CD4-positive, alpha-beta T cell treated with Interleukin-15 for 4 hours (primary cell): ENCODE data around the gene MLLT6.

ENCODE experiments used
- DNase-seq: peaks from one replicate; pipeline ENCODE4 v3.0.0-alpha.2; 2020; ENCODE audit warnings: low spot score

Gene MLLT6

GRCh38 chr17:38674749-38675615, 30.1 kb upstream of the MLLT6 start, which contains the start of gene EPOP:
EPOP (minus strand) TSS chr17:38674957; CDS start chr17:38674495, 462 bp downstream.
- peak; percentile 85 for DNase-seq

- peak; percentile 86 for DNase-seq
These were observed 28.2 kb upstream of the MLLT6 start for GRCh38 chr17:38676706-38677504.

- DNase-seq = no peak
These were observed 27.3 kb upstream of the MLLT6 start for GRCh38 chr17:38677819-38678218.

GRCh38 chr17:38681096-38681495, 24.0 kb upstream of the MLLT6 start:
- no peak for DNase-seq

GRCh38 chr17:38685491-38685890, 19.6 kb upstream of the MLLT6 start:
- no peak for DNase-seq

GRCh38 chr17:38687286-38687685, 17.8 kb upstream of the MLLT6 start:
- no peak for DNase-seq

- DNase-seq = no peak
These were observed 14.7 kb upstream of the MLLT6 start for GRCh38 chr17:38690386-38690785.

- no peak for DNase-seq
These were observed 13.9 kb upstream of the MLLT6 start for GRCh38 chr17:38691154-38691553.

GRCh38 chr17:38693700-38694329, 11.3 kb upstream of the MLLT6 start:
- no peak for DNase-seq

GRCh38 chr17:38697061-38697820, 7.8 kb upstream of the MLLT6 start:
- no peak for DNase-seq

- no peak for DNase-seq
These were observed 6.3 kb upstream of the MLLT6 start for GRCh38 chr17:38698760-38699159.

- peak; percentile 80 for DNase-seq
These were observed 3.4 kb upstream of the MLLT6 start for GRCh38 chr17:38701504-38702165.

- peak; percentile 86 for DNase-seq
These were observed 2.7 kb upstream of the MLLT6 start for GRCh38 chr17:38702166-38702915.

GRCh38 chr17:38702916-38703741, 1.9 kb upstream of the MLLT6 start:
- no peak for DNase-seq

GRCh38 chr17:38703742-38704605, 1.1 kb upstream of the MLLT6 start:
- DNase-seq = peak; percentile 70

- DNase-seq = no peak
These were observed 390 bp downstream of the MLLT6 start for GRCh38 chr17:38705523-38705802.

- DNase-seq = no peak
These were observed 881 bp downstream of the MLLT6 start for GRCh38 chr17:38705803-38706504.

GRCh38 chr17:38706505-38707216, 1.6 kb downstream of the MLLT6 start:
- no peak for DNase-seq
